Measurements from ENCODE around the gene FBN1.

GRCh38 chr15:48601095-48601494 is 44.4 kb downstream of the FBN1 start:
- TF ChIP-seq CTCF (IDR thresholded peaks at IDR 0.05 in 4 of 5, conservative IDR thresholded peaks at IDR 0.05 in 1 of 5) = no peak
- TF ChIP-seq POLR2A (IDR thresholded peaks at IDR 0.05) = no peak

Data from gastrocnemius medialis (tissue), 4 donors.